Stimulated activated CD4-positive, alpha-beta T cell treated with anti-CD3 and anti-CD28 coated beads, Interleukin-1b, Interleukin-23, amount 100 ng/mL, for 24 hours (primary cell): ENCODE measurements around the gene TARBP1.

Source experiments
- DNase-seq, 4 experiments: peaks; one replicate each; pipeline ENCODE4 v3.0.0-alpha.2; 2020; ENCODE audit warnings: low read depth in 4 of 4, low spot score in 1 of 4

TARBP1 gene

GRCh38 chr1:234356615-234357269 is 122.2 kb downstream of the TARBP1 start:
- DNase-seq: peak in 3 of 4 experiments; percentile 16 to 32 (median 29)

- DNase-seq: no peak
Observed at GRCh38 chr1:234355782-234356510, 123.0 kb downstream of the TARBP1 start.

- no peak for DNase-seq
Observed at GRCh38 chr1:234348964-234349363, 130.0 kb downstream of the TARBP1 start.

GRCh38 chr1:234345237-234345636 is 133.7 kb downstream of the TARBP1 start:
- no peak for DNase-seq

GRCh38 chr1:234342774-234343173 is 136.2 kb downstream of the TARBP1 start:
- DNase-seq: no peak
